ENCODE measurements around the gene ELAPOR1.
"Not testable (repeated sequence)": the region's sequence is repeated elsewhere in the genome, so short reads cannot be mapped to it uniquely, and the experiment has no call there.

ELAPOR1 gene

GRCh38 chr1:109136766-109137165, 22.9 kb downstream of the ELAPOR1 start:
- FAIRE-seq (no peak), DNase-seq (ENCODE audit: insufficient read length, low spot score) (no peak)

GRCh38 chr1:109137958-109138357, 24.0 kb downstream of the ELAPOR1 start:
- no peak for TF ChIP-seq CTCF (IDR thresholded peaks at IDR 0.05; ENCODE audit: insufficient read depth, missing control alignments)
- no peak for DNase-seq (ENCODE audit: insufficient read length, low spot score)
- FAIRE-seq = no peak

More at GRCh38 chr1:109136766-109137165, 22.9 kb downstream of the ELAPOR1 start:
- no peak for TF ChIP-seq CTCF (IDR thresholded peaks at IDR 0.05; ENCODE audit: insufficient read depth, missing control alignments)

DNA sequence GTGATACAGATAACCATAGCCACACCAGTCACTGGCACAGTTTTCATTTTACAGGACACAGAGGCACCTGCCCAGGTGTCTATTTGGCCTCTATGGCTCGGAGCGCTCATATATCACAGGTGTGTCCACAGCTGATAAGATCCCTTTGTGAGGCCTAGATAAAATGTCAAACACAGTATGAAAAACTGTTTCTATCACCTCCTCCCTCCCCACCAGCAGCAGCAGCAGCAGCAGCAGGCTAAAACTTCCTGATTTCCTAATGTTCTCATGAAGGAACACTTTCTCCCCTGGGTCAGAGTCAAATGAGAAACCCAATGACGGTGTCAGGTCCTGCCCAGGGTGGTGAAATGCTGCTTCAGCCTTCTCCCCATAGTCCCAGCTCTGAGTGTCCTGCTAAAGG, 24.4 kb downstream of the ELAPOR1 start:
- DNase-seq (ENCODE audit: insufficient read length, low spot score) = no peak
- FAIRE-seq = no peak
- no peak for TF ChIP-seq CTCF (IDR thresholded peaks at IDR 0.05; ENCODE audit: insufficient read depth, missing control alignments)

- TF ChIP-seq CTCF (IDR thresholded peaks at IDR 0.05; ENCODE audit: insufficient read depth, missing control alignments) = no peak
- DNase-seq (ENCODE audit: insufficient read length, low spot score) (no peak), FAIRE-seq (no peak)
Measured at GRCh38 chr1:109140392-109140791, 26.5 kb downstream of the ELAPOR1 start.

DNA sequence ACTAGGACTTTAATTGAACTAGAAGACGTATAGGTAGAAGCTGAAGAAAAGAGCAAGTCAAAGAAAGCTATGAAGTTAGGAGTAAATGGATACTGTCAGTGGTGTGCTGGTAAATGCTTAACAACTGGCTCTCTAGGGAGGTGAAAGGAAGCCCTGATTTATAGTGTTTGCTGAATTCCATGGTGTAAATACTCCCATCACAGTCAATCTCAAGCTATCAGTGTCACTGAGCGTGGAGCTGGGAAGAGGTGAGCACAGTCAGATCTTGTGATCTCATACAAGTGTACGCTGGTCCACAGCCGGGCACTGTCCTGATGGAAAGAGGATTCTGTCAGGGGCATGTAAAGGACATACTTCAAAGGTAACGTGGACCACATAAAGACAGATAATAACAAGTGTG, 28.3 kb downstream of the ELAPOR1 start:
- no peak for DNase-seq (ENCODE audit: insufficient read length, low spot score)
- FAIRE-seq = no peak
- no peak for TF ChIP-seq CTCF (IDR thresholded peaks at IDR 0.05; ENCODE audit: insufficient read depth, missing control alignments)

DNA sequence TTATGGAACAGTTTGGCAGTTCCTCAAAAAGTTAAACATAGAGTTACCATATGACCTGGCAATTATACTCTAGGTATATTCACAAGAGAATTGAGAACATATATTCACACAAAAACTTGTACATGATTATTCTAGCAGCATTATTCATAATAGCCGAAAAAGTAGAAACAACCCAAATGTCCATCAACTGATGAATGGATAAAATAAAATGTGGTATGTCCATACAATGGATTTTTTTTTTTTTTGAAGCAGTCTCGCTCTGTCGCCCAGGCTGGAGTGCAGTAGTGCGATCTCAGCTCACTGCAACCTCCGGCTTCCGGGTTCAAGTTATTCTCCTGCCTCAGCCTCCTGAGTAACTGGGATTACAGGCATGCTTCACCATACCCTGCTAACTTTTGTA, 28.8 kb downstream of the ELAPOR1 start:
- not testable (repeated sequence) for FAIRE-seq; DNase-seq (ENCODE audit: insufficient read length, low spot score)

DNA sequence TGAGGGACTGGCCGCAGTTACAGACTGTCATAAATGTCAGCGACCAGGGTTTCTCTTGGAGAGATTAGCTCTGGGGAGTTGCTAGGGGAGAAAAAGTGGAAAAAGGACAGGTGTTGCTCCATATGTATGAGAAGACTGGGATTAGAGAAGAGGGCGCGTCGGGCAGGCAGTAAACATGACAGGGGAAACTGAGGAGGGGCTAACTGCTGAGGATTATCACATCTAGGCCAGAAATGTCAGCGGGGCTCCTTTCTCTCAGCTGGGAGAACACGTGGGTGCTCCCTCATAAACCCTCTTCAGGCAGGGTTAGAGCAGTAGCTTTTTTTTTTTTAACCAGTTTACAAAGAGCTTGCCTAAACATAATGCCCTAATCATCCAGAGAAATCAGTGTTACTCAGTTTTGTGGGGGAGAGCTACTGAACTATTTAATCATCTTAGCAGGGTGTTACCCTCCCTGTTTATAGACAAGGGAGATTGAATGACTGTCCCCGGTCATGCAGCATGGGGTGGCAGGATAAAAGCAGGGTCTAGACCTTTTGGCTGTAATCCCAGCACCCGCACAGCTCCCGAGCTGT, 35.2 kb downstream of the ELAPOR1 start:
- no peak for TF ChIP-seq CTCF (IDR thresholded peaks at IDR 0.05; ENCODE audit: insufficient read depth, missing control alignments)
- peak; percentile 22 for DNase-seq (ENCODE audit: insufficient read length, low spot score)
- FAIRE-seq = no peak

Measured in D721Med (cell line).